Ishikawa (cell line): Measurements from ENCODE around the gene MYG1.

ENCODE experiments used
- CEBPB ChIP-seq: IDR thresholded peaks from 2 replicates; pipeline ENCODE4 v1.6.1; 2012
- CREB1 ChIP-seq: IDR thresholded peaks from 2 replicates; pipeline ENCODE4 v1.6.1; 2012; ENCODE audit warnings: low read depth
- EGR1 ChIP-seq: IDR thresholded peaks from 2 replicates; pipeline ENCODE4 v1.6.1; 2012
- EP300 ChIP-seq: IDR thresholded peaks from 2 replicates; pipeline ENCODE4 v1.6.1; 2012; ENCODE audit warnings: borderline replicate concordance
- FOXM1 ChIP-seq: IDR thresholded peaks from 2 replicates; pipeline ENCODE4 v1.6.1; 2012; ENCODE audit warnings: low read depth, borderline replicate concordance
- MAX ChIP-seq: IDR thresholded peaks from 2 replicates; pipeline ENCODE4 v1.6.1; 2012
- NFIC ChIP-seq: IDR thresholded peaks from 2 replicates; pipeline ENCODE4 v1.6.1; 2012
- RAD21 ChIP-seq: IDR thresholded peaks from 2 replicates; pipeline ENCODE4 v1.6.1; 2012; ENCODE audit warnings: low read depth
- REST ChIP-seq: IDR thresholded peaks from 2 replicates; pipeline ENCODE4 v1.6.1; 2012; ENCODE audit warnings: low read depth, mild to moderate bottlenecking
- TAF1 ChIP-seq: IDR thresholded peaks from 2 replicates; pipeline ENCODE4 v1.6.1; 2012; ENCODE audit warnings: low read depth, mild to moderate bottlenecking
- TEAD4 ChIP-seq: IDR thresholded peaks from 2 replicates; pipeline ENCODE4 v1.6.1; 2012

DNA sequence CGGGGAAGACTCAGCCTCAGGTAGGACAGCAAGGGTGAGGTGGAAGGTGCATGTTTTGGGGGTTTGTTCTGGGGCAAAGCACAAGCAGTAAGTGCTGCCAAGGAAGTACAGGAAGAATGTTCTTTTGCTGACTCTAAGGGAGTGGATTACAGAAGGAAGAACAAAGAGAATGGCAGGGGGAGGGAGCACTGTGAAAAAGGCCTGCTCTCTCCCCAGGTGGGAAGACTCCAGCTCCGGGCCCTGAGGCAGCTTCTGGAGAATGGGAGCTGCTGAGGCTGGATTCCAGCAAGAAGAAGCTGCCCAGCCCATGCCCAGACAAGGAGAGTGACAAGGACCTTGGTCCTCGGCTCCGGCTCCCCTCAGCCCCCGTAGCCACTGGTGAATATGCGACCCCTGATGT, 11.2 kb upstream of the MYG1 start:
- TF ChIP-seq EP300 (no peak), TEAD4 (no peak), REST (no peak), CEBPB (no peak), TAF1 (no peak), FOXM1 (no peak), NFIC (no peak), CREB1 (no peak), RAD21 (no peak), EGR1 (no peak), MAX (no peak)
